ENCODE results near the gene ARHGEF3.

Gene ARHGEF3, protein sequence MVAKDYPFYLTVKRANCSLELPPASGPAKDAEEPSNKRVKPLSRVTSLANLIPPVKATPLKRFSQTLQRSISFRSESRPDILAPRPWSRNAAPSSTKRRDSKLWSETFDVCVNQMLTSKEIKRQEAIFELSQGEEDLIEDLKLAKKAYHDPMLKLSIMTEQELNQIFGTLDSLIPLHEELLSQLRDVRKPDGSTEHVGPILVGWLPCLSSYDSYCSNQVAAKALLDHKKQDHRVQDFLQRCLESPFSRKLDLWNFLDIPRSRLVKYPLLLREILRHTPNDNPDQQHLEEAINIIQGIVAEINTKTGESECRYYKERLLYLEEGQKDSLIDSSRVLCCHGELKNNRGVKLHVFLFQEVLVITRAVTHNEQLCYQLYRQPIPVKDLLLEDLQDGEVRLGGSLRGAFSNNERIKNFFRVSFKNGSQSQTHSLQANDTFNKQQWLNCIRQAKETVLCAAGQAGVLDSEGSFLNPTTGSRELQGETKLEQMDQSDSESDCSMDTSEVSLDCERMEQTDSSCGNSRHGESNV

GRCh38 chr3:56801662-56802377 lies at the start of gene ARHGEF3:
ARHGEF3 (minus strand) TSS chr3:56801949; CDS start chr3:56801798, 151 bp downstream.
- in situ Hi-C loops (cut with MboI; ENCODE audit: low sequenced_read_pairs), result no loop called here

GRCh38 chr3:56849698-56850097 lies 47.9 kb upstream of the ARHGEF3 start:
- in situ Hi-C loops (cut with MboI; ENCODE audit: low sequenced_read_pairs), result loop anchor here (25.0 kb wide), 1 partner anchor 138 kb away; no protein-coding TSS in a partner anchor

GRCh38 chr3:56845505-56845904 lies 43.8 kb upstream of the ARHGEF3 start:
- in situ Hi-C loops (cut with MboI; ENCODE audit: low sequenced_read_pairs), result no loop called here

DNA sequence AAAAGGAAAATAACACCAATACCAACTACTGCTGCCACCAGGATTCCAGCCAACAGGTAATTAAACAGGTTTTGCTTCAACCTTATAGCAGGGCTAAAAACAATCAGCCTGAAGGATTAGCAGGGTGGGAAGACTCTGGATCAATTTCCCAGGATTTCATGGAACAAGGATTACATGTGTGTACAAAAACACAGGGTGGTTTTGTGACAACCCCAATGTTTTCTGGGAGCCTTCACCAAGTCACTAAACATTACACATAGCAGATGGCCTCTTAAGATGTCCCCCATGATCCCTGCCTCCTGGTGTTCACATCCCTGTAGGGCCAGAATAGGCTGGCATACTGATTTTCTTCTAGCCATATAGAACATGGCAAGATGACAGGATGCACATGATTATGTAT lies 42.8 kb upstream of the ARHGEF3 start:
- in situ Hi-C loops (cut with MboI; ENCODE audit: low sequenced_read_pairs), result no loop called here

GRCh38 chr3:56839784-56840715 lies 38.3 kb upstream of the ARHGEF3 start:
- in situ Hi-C loops (cut with MboI; ENCODE audit: low sequenced_read_pairs), result no loop called here

GRCh38 chr3:56838448-56838847 lies 36.7 kb upstream of the ARHGEF3 start:
- in situ Hi-C loops (cut with MboI; ENCODE audit: low sequenced_read_pairs), result no loop called here

- in situ Hi-C loops (cut with MboI; ENCODE audit: low sequenced_read_pairs), result no loop called here
These were observed 35.6 kb upstream of the ARHGEF3 start for GRCh38 chr3:56837196-56837955.

DNA sequence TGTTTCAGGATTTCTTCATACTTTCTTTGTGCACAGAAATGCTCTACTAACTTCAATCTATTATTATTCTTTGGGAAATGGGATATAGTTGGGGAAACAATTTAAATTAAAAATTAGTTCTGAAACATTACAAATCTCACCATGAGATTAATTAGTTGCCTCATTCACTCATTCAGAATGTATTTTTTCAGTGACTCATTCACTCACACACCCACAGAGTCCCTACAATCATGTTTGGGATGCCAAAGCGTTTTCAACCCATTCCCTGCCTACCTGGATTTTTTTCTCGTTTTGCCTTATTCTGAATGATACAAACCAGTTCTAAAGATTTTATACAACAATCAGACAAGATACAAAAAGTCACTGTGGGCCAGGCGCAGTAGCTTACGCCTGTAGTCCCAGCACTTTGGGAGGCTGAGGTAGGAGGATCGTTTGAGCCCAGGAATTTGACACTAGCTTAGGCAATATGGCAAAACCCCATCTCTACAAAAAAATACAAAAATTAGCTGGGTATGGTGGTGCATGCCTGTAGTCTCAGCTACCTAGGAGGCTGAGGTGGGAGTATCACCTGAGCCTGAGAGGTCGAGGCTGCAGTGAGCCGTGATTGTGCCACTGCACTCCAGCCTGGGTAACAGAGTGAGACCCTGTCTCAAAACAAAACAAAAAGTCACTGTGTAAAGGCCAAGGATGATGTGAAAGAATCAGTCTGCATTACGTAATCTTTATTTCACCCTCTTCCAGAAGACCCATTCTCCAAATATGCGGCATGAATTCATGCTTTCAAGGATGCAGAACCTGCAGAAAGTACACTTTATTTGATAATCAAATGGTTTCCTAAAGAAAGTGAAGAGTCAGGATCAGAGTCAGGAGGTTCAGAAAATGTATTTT lies 34.8 kb upstream of the ARHGEF3 start:
- in situ Hi-C loops (cut with MboI; ENCODE audit: low sequenced_read_pairs), result no loop called here

DNA sequence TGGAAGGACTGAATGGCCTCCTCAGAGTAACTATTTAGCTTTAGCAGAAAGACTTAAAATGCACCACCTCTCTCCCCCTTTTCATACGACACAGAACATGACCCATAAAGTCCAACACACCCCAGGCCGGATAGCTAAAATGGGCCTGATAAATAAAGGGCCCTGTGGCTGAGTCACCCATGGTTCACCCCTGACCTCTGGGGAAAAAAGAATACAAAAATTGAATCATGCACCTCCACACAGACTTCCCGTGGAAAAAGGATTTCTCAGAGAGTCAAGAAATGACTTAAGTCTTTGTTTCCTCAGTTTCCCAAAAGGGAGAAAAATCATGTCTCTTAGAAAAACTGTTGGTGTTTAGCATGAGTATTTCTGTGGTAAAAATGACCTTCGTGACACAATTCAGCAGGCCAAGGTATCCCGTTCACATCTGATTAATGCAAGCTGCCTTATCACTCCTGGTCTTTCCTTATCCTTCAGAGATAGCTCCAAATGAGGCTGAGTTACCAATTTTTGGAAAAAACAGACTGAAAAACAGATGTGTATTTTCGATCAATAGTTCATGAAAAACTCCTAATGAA lies 34.0 kb upstream of the ARHGEF3 start:
- in situ Hi-C loops (cut with MboI; ENCODE audit: low sequenced_read_pairs), result no loop called here

DNA sequence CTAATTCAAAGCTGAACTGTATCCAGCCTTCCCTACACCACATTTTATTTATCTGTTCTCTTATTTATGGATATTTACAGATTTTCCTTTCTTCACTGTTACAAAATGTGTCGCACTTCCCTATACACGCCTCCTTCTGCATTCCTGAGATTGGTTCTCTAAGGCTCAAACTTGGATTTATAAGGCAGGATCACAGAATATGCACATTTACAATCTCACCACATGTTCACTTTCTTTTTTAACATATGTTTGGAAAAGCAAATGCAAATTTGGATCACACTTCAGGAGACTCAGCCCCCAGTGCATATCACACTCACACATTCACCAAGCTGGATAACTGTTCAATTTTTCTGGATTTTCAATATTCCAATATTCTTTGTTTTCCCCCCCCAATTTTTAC lies 31.8 kb upstream of the ARHGEF3 start:
- in situ Hi-C loops (cut with MboI; ENCODE audit: low sequenced_read_pairs), result no loop called here

DNA sequence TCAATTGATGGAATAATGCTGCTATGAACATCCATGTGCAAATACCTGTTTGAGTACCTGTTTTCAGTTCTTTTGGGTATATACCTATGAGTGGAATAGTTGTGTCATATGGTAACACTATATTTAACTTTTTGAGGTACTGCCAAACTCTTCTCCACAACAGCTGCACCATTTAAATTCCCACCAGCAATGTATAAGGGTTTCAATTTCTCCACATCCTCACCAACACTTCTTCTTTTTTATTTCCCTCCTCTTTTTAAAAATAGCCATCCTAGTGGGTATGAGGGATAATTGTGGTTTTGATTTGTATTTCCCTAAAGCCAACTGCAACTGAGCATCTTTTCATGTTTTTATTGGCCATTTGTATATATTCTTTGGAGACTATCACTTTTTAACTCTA lies 31.3 kb upstream of the ARHGEF3 start:
- in situ Hi-C loops (cut with MboI; ENCODE audit: low sequenced_read_pairs), result no loop called here

DNA sequence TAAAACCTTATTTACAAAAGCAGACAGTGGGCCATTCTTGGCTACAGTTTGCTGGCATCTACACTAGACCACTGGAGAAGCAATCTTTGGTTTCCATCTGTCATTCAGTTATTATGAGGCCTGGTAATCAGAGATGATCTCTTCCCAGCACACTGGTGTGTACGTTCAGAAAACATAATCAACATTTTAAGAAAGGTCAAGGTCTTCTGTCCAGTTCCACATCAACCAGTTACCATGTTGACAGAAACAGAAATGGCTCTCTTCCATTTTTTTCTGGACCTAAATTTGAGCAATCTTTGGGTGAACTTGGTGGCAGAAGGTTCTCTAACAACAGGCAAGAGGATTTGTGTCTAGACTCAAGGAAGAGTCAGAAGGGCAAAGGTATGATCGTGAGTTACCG lies 29.8 kb upstream of the ARHGEF3 start:
- in situ Hi-C loops (cut with MboI; ENCODE audit: low sequenced_read_pairs), result no loop called here

- in situ Hi-C loops (cut with MboI; ENCODE audit: low sequenced_read_pairs), result no loop called here
These were observed 29.1 kb upstream of the ARHGEF3 start for GRCh38 chr3:56830884-56831283.

DNA sequence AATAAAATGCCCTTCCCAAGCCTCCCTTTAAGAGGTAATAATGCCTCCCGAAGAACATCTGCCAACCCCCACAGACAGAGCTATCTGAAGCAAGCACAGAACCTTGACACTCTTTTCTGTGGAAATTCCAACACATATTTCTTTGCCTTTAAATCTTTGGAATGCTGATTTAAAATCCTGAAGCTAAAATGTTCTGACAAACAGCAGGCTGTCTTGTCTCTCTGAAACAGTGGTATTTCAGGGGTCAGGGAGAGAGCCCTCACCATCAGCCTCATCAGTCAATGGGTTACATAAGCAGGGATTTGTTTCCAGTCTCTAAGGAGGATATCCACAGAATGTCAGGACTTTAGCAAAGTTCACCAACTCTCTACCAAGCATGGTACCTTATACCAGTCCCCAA lies 27.8 kb upstream of the ARHGEF3 start:
- in situ Hi-C loops (cut with MboI; ENCODE audit: low sequenced_read_pairs), result no loop called here

DNA sequence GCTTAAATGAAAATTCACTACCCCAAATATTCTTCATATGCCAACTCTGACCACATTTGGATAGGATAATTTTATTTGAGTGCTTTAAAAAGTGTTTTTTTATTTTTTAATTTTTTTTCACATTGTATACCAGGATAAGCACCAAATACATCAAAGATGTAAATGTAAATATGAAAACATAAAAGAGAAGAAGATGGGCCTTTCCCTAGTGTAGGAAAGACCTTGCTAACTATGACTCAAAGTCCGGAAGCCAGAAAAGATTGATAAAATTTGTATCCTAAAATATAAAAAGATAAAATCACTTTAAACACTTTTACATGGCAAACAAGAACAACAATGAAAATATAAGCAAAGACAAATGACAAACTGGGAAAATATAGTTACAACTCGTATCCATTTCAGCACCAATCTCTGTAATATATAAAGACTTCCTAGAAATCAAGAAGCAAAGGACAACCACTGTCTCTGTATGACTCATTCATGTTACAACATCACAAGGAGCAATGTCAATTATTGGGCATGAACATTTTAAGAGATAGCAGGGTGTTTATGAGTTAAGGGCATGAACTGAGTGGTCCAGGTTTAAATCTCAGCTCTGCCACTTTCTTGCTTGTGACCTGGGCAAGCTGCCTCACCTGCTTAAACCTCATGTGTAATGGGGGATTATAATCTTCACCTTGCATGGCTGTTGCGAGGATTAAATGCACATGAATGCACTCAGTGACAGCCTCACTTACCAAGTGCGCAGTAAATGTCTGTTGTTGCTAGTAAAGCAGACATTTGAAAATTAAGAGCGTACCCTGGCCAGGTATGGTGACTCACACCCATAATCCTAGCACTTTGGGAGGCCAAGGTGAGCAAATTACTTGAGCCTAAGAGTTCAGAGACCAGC lies 25.3 kb upstream of the ARHGEF3 start:
- in situ Hi-C loops (cut with MboI; ENCODE audit: low sequenced_read_pairs), result no loop called here

GRCh38 chr3:56825567-56826438 lies 24.1 kb upstream of the ARHGEF3 start:
- in situ Hi-C loops (cut with MboI; ENCODE audit: low sequenced_read_pairs), result no loop called here

Measured in HL-60/S4 treated with phorbol 12-myristate 13-acetate at 8.2 ng/mL for 4 days and 3 days (cell line).